Brain microvascular endothelial cell (primary cell): ENCODE data around the gene UBA52.
"Not testable (repeated sequence)": the region's sequence is repeated elsewhere in the genome, so short reads cannot be mapped to it uniquely, and the experiment has no call there.

ENCODE experiments used
- DNase-seq: peaks from one replicate; pipeline ENCODE4 v3.0.0-alpha.2; 2020
- H3K27ac ChIP-seq: fragments of 250-450 bp; sonication (Bioruptor Pico); 2 replicates; pipeline ENCODE4 v1.5.1; 2020; ENCODE audit warnings: mild to moderate bottlenecking, moderate library complexity
- H3K27me3 ChIP-seq: fragments of 250-450 bp; sonication (Bioruptor Pico); replicated peaks from 2 replicates; pipeline ENCODE4 v1.5.1; 2020; ENCODE audit warnings: mild to moderate bottlenecking
- H3K36me3 ChIP-seq: fragments of 250-450 bp; sonication (Bioruptor Pico); replicated peaks from 2 replicates; pipeline ENCODE4 v1.5.1; 2020; ENCODE audit warnings: mild to moderate bottlenecking
- H3K4me3 ChIP-seq: 2 replicates; pipeline ENCODE4 v1.5.1; 2011; ENCODE audit warnings: low read depth, mild to moderate bottlenecking, control low read depth, low read length, moderate library complexity
- in situ Hi-C: cut with HindIII; loops from 2 replicates; pipeline ENCODE4 v1.10.0; 2017; ENCODE audit warnings: low sequenced_read_pairs, low pct_ligation_motif_present
- TF ChIP-seq, protein P1 (sequence below): IDR thresholded peaks from 2 replicates; pipeline ENCODE4 v1.5.1; 2011; ENCODE audit warnings: low read depth, mild to moderate bottlenecking, moderate library complexity, low read length, control low read depth, inconsistent platforms; ENCODE audit errors: missing control alignments

UBA52 gene

GRCh38 chr19:18588611-18589379 is 17.1 kb downstream of the UBA52 start, which contains the start of gene REX1BD:
Gene REX1BD, plus strand, starts transcription at chr19:18588798. Its CDS starts 4 bp downstream, at chr19:18588802.
- peaks cover 6% of the 10 kb centered on the region for H3K36me3 ChIP-seq
- DNase-seq = peak; percentile 54
- TF ChIP-seq, protein P1, sequence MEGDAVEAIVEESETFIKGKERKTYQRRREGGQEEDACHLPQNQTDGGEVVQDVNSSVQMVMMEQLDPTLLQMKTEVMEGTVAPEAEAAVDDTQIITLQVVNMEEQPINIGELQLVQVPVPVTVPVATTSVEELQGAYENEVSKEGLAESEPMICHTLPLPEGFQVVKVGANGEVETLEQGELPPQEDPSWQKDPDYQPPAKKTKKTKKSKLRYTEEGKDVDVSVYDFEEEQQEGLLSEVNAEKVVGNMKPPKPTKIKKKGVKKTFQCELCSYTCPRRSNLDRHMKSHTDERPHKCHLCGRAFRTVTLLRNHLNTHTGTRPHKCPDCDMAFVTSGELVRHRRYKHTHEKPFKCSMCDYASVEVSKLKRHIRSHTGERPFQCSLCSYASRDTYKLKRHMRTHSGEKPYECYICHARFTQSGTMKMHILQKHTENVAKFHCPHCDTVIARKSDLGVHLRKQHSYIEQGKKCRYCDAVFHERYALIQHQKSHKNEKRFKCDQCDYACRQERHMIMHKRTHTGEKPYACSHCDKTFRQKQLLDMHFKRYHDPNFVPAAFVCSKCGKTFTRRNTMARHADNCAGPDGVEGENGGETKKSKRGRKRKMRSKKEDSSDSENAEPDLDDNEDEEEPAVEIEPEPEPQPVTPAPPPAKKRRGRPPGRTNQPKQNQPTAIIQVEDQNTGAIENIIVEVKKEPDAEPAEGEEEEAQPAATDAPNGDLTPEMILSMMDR = peak; percentile 85
- H3K4me3 ChIP-seq = peak within 1 kb of the TSS; percentile 71
- H3K27me3 ChIP-seq = no peaks in the 10 kb centered on the region
- H3K27ac ChIP-seq = peak within 1 kb of the TSS; percentile 73
- in situ Hi-C loops = loop anchor here (25.0 kb wide), 1 partner anchor 274 kb away; no protein-coding TSS in a partner anchor

- in situ Hi-C loops = loop anchor here (25.0 kb wide), 1 partner anchor 273 kb away; no protein-coding TSS in a partner anchor
- H3K27ac ChIP-seq = peak overlapping the region; percentile 73
- no peaks in the 10 kb centered on the region for H3K27me3 ChIP-seq
- peak; percentile 42 for DNase-seq
- peak overlapping the region; percentile 71 for H3K4me3 ChIP-seq
- TF ChIP-seq, protein P1 = no peak
- peaks cover 6% of the 10 kb centered on the region for H3K36me3 ChIP-seq
These were observed 18.0 kb downstream of the UBA52 start for GRCh38 chr19:18589380-18590272.

DNA sequence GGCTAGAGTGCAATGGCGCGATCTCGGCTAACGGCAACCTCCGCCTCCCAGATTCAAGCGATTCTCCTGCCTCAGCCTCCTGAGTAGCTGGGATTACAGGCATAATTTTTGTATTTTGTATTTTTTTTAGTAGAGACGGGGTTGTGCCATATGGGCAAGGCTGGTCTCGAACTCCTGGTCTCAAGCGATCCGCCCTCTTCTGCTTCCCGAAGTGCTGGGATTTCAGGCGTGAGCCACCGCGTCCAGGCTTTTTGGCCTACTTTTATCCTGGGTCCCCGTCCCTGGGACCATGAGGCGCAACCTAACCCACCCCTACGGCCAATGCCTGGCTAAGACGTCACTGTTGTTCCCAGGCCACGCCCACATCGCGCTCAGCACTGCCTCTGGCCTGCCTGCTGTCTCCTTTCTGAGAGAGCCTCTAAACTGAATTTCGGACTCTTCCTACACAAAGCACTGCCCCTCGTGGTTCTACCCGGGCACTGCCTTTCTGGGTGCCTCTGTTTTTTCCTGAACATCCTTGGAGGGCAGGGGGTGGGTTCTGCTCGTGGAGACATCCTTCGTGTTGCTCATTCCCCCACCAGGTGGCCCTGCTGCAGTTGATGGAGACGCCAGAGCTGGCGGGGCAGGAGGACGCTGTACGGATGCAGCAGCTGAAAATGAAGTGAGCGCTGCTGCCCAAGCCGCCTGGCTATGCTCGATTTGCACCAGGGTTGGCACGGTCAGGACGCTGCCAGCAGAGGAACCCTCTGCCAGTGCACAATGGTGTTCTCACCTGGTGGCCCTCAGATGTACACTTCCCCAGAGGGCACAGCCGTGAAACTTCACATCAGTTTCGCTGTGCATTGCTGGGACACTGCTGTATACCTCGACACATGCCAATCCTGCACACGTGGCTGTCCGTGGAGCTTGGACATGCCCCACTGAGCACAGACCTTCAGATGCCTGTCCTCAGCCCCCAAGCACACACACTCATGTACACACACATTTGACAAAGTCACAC is 18.9 kb downstream of the UBA52 start:
- TF ChIP-seq, protein P1 = peak; percentile 68
- Histone ChIP-seq H3K27me3 (no peaks in the 10 kb centered on the region), H3K27ac (no peak overlapping the region), H3K4me3 (peak overlapping the region; percentile 71), H3K36me3 (peaks cover 6% of the 10 kb centered on the region)
- peak; percentile 56 for DNase-seq
- in situ Hi-C loops = loop anchor here (25.0 kb wide), 1 partner anchor 272 kb away; no protein-coding TSS in a partner anchor

DNA sequence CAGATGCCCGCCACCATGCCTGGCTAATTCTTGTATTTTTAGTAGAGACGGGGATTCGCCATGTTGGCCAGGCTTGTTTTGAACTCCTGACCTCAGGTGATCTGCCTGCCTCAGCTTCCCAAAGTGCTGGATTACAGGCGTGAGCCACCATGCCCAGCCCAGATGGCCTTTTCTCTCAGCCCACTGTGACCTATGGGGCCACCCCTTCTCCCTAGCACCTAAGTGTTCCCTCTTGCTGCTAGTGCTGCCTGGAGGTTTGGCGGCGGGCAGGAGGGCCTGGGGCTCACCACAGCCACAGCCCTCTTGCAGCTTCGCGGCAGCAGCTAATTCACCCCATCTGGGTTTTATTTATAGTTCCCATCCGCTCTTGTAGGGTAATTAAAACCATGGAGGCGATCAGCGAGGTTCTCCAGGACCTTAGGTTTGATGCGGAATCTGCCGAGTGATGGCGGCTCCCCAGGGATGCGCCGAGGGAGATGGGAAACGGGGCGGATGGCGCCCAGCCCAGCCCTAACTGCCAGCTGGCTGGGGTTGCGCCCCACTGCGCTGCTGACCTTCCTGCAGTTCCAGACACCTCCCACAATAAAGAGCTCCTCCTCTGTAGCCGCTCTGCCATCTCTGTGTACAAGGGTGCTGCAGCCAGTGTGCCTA is 20.2 kb downstream of the UBA52 start:
- Histone ChIP-seq H3K36me3 (peaks cover 6% of the 10 kb centered on the region), H3K27ac (no peak overlapping the region), H3K4me3 (no peak overlapping the region), H3K27me3 (no peaks in the 10 kb centered on the region)
- TF ChIP-seq, protein P1 = no peak
- in situ Hi-C loops = loop anchor here (25.0 kb wide), 1 partner anchor 270 kb away; no protein-coding TSS in a partner anchor
- no peak for DNase-seq

- not testable (repeated sequence) for DNase-seq, H3K4me3 ChIP-seq, H3K27ac ChIP-seq, H3K27me3 ChIP-seq, H3K36me3 ChIP-seq
- in situ Hi-C loops = loop anchor here (25.0 kb wide), 1 partner anchor 270 kb away; no protein-coding TSS in a partner anchor
These were observed 21.1 kb downstream of the UBA52 start for GRCh38 chr19:18592732-18593131.
